CD4-positive, alpha-beta T cell treated with Interferon gamma for 1 hour (primary cell): ENCODE results near the gene RAD51AP1.

ENCODE experiments used
- DNase-seq: peaks from one replicate; pipeline ENCODE4 v3.0.0-alpha.2; 2020

Gene RAD51AP1

DNA sequence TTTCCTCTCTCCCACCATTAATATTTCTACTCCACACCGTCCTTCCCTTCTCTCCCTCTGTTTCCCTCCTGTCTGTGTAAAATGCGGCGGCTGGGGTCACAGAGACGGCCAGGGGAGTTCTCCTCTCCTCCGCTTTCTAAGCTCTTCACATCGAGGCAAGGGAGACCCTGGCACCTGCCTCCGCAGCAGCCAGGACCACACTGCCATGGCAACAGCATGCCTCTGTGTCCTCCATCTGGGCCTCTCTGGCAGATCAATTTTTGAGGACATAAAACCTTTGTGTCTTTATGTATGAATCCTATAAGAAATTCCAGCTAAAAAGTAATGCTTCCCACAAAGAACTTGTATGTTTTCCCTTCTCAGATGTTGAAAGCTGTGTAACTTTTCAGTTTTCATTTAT is 64.7 kb downstream of the RAD51AP1 start:
- no peak for DNase-seq

DNA sequence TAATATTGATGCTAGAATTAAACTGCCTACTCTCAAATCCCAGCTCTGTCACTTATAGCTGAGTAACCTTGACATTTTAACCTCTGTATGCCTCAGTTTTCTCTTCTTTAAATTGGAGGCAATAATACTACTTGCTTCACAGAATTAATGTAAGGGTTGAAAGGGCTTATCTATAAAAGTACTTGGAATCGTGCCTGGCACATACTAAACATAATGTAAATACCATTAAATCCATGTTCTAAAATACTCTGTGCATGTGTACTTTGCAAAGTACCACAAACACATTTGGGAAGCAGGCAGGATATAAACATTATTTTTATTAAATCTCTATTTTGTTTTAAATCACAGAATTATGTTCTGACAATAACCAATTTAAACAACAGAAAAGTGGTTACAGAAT is 65.3 kb downstream of the RAD51AP1 start:
- no peak for DNase-seq

DNA sequence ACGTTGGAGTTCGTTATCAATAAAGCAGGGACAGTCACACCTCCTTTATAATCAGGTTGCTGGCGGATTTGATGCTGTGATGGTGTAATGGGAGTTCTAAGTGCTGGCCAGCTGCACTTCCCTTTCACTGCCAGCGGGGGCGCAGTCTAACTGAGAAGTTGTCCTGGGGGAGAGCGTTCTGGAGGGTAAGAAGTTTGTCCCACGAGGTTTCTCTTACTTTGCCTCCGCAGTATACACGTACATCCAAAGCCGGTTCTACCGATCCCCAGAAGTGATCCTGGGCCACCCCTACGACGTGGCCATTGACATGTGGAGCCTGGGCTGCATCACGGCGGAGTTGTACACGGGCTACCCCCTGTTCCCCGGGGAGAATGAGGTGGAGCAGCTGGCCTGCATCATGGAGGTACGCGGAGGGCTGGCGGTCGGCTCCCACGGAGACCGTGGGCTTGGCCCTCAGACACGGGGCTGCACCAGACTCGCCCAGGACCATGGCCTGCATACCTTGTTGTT is 66.0 kb downstream of the RAD51AP1 start:
- peak; percentile 78 for DNase-seq

DNA sequence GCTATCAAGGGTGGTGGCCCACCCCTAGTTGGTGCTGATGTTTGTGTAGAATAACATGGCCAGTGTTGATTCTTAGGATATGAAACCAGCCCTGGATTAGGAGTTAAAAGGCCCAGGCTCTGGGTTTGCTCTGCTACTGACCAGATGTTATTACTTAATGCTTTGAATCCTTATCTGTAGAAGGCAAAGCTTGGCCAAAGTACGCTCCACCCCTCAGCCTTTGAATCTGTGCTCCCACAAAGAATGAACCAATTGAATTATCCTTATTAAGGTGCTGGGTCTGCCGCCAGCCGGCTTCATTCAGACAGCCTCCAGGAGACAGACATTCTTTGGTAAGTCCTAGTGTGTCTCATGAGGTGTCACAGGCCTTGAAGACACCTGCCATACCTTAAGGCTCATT is 68.4 kb downstream of the RAD51AP1 start:
- no peak for DNase-seq

DNA sequence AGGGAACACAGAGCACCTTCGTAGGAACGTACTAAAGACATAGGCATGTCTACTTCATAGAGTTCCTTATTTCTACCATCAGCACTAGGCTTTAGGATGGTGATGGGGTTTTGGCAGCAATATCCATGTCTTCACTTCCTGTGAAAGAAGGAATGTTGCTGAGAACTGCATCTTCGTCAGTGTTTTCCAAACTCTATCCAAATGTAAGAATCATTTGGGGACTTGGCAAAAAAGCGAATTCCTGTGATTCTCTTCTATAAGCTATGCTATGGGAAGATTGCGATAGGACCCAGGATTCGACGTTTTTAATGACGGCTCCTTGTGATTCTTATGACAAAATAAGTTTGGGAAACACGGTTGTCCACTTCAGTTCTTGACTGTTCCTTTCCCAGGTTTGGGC is 70.4 kb downstream of the RAD51AP1 start:
- DNase-seq = no peak
